IPS-15b (cell line): Measurements from ENCODE around the gene A2M.
A peak's percentile ranks its signal among the peaks of the same experiment; 100 is the strongest.

ENCODE experiments used
- H3K27me3 ChIP-seq: one replicate; pipeline ENCODE4 v1.6.1; 2013; ENCODE audit warnings: low read length; ENCODE audit not compliant: control insufficient read depth, insufficient read depth
- H3K36me3 ChIP-seq: one replicate; pipeline ENCODE4 v1.6.1; 2013; ENCODE audit warnings: low read length; ENCODE audit not compliant: control insufficient read depth, insufficient read depth
- H3K4me1 ChIP-seq: one replicate; pipeline ENCODE4 v1.6.1; 2013; ENCODE audit warnings: mild to moderate bottlenecking, low read length; ENCODE audit not compliant: control insufficient read depth, insufficient read depth
- H3K4me3 ChIP-seq: one replicate; pipeline ENCODE4 v1.5.1; 2013; ENCODE audit warnings: low read depth, low read length
- H3K9ac ChIP-seq: one replicate; pipeline ENCODE4 v1.6.1; 2013; ENCODE audit warnings: low read depth, mild to moderate bottlenecking, low read length
- H3K9me3 ChIP-seq: one replicate; pipeline ENCODE4 v1.6.1; 2013; ENCODE audit warnings: mild to moderate bottlenecking, low read length; ENCODE audit not compliant: control insufficient read depth, insufficient read depth

The A2M gene

DNA sequence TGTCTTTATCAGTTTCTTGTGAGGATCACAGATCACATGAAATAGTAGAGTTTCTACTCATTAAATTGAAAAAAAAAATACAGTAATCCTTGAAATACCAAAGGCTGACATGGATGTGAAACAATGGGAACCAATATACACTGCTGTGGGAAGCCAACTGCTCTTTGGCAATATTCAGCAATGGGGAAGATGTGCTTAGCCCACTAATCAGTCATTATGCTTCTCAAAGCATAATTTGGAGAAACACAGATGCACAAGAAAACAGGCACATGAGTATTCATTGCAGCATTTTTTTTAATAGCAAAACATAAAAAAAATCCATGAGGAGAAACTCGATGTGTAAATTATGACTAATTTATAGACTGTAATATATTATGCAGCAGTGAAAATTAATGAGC, 40.6 kb downstream of the A2M start:
- no peaks in the 10 kb centered on the region for H3K4me1 ChIP-seq
- no peak overlapping the region for H3K4me3 ChIP-seq
- H3K9ac ChIP-seq = no peak overlapping the region
- H3K36me3 ChIP-seq = no peaks in the 10 kb centered on the region
- no peaks in the 10 kb centered on the region for H3K27me3 ChIP-seq
- no peaks in the 10 kb centered on the region for H3K9me3 ChIP-seq

DNA sequence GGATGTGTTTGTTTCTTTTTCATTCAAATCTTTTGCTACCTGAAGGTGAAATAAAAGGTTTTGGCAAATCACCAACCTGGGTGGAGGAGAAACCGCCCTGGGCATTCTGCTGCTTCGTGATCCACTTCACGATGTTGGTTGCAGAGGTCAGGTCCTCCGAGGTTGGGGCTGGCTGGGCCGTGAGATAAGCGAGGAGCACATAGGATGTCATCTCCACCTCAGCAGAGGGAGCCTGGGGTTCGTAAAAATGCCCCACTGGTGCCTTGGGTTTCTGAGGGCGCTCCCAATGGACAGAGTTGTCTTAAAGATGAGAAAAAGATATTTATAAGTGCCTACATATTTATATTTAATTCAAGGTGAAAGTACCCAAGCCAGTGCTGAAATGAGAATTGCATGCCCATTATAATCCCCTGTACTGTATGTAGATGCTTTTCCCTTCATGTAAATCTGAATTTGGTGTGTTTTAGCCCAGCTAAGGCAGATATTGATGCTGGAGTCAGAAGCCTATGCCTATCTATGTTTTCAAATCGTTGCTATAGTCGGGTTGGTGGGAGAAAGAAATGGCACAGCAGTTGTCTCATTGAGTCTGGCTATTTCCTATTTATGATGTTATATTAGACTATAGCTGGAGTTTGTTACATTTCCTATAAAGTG, 41.1 kb downstream of the A2M start:
- Histone ChIP-seq H3K9ac (no peak overlapping the region), H3K27me3 (no peaks in the 10 kb centered on the region), H3K36me3 (no peaks in the 10 kb centered on the region), H3K4me1 (no peaks in the 10 kb centered on the region), H3K9me3 (no peaks in the 10 kb centered on the region), H3K4me3 (no peak overlapping the region)

DNA sequence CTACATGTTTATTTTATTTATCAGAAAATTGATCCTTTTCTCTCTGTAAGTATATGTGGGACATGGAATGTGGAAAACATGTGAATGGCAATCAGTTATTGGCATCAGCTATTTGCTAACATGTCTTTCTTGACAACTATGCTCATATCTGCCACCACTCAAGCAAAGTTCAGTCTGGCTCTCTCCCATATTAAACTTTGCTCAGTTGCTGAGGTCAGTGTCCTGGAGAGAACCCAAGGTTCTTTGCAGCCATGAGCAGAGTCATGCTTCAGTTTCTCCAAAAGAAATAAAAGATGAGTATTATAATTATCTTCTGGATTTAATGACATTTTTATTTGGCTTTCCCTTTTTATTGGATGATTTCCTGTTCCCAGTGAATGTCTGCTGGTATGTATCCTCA, 42.6 kb downstream of the A2M start:
- no peaks in the 10 kb centered on the region for H3K36me3 ChIP-seq
- no peaks in the 10 kb centered on the region for H3K4me1 ChIP-seq
- H3K4me3 ChIP-seq = no peak overlapping the region
- no peak overlapping the region for H3K9ac ChIP-seq
- no peaks in the 10 kb centered on the region for H3K27me3 ChIP-seq
- H3K9me3 ChIP-seq = no peaks in the 10 kb centered on the region

DNA sequence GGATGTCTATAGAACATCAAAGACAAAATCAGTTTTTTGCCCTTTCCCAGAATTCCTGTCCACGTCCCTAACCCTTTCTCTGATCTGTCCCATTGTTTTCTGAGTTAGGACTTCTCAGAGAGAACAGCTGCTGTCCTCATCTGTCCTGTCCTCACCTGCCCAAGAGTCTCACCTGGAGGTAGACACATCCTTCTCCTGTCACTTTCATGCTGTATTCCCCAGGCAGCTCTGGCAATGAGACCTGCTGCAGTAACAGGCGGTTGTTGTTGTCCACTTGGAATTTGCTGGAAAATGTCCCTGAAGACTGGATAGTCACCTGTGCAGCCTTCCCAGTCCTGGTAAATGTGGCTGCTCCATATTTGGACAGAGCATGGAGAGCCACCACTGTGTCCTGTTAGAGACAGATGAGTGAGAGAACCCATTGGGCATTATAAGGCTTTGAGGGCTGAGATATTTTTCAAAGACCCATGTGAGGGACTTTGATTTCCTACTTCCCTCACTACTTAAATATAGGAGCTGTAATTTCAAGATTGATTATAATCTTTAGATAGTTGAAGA, 43.2 kb downstream of the A2M start:
- H3K9me3 ChIP-seq = no peaks in the 10 kb centered on the region
- H3K9ac ChIP-seq = no peak overlapping the region

DNA sequence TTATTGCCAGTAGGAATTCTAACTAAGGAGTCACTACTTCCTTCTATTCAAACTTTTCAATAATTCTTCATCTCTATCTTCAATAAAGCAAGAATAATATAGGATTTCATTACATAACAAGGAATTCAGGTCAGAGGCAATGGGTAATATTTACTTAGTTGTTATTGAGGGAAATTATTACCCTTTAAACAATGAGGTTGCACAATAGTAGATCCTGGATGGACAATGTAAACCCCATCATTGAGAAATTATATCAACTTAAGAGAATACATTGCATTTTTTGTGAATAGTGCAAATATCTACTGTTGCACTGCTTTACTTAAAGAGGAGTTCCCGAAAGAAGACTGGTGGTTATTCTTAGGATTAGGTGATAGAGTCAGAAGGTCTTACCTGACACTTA, 43.8 kb downstream of the A2M start:
- no peaks in the 10 kb centered on the region for H3K4me1 ChIP-seq
- no peaks in the 10 kb centered on the region for H3K9me3 ChIP-seq
- H3K27me3 ChIP-seq = no peaks in the 10 kb centered on the region
- no peak overlapping the region for H3K4me3 ChIP-seq
- no peak overlapping the region for H3K9ac ChIP-seq
- no peaks in the 10 kb centered on the region for H3K36me3 ChIP-seq

More for the DNA sequence above, 43.2 kb downstream of the A2M start:
- Histone ChIP-seq H3K36me3 (no peaks in the 10 kb centered on the region), H3K4me1 (no peaks in the 10 kb centered on the region), H3K4me3 (no peak overlapping the region), H3K27me3 (no peaks in the 10 kb centered on the region)

DNA sequence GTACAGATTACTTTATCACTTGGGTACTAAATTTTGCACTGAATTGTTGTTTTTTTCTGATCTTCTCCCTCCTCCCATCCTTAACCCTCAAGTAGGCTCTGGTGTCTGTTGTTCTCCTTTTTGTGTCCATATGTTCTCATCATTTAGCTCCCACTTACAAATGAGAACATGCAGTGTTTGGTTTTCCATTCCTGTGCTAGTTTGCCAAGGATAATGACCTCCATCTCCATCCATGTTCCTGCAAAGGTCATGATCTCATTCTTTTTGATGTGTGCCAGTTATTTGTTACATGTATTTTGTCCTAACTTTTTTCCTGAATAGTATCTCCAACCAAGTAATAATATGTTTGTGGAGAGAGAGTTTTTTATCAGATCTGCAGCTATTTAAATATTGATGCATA, 44.2 kb downstream of the A2M start:
- Histone ChIP-seq H3K4me1 (no peaks in the 10 kb centered on the region), H3K27me3 (no peaks in the 10 kb centered on the region), H3K4me3 (no peak overlapping the region), H3K9ac (no peak overlapping the region), H3K36me3 (no peaks in the 10 kb centered on the region), H3K9me3 (no peaks in the 10 kb centered on the region)

DNA sequence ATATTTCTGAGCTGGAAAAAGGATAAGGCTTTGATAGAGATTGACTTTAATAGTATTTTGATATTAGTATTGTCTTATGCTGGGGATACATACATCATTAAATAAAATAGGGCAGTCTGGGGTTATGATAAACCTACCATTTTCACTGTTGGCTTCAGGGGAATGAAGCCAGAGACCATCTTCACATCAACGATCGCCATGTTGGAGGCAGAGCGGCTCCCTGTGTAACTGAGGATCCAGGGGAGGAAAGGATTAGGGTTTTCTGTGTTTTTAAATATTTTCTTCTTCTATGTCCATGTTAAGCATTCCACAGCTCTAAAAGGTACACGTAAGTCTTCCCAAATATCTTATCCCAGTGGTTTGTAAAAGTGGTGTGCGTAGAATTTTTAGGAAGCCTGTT, 45.4 kb downstream of the A2M start:
- no peak overlapping the region for H3K9ac ChIP-seq
- H3K4me3 ChIP-seq = no peak overlapping the region
- no peaks in the 10 kb centered on the region for H3K9me3 ChIP-seq
- H3K27me3 ChIP-seq = no peaks in the 10 kb centered on the region
- no peaks in the 10 kb centered on the region for H3K36me3 ChIP-seq
- peaks cover 5% of the 10 kb centered on the region for H3K4me1 ChIP-seq

DNA sequence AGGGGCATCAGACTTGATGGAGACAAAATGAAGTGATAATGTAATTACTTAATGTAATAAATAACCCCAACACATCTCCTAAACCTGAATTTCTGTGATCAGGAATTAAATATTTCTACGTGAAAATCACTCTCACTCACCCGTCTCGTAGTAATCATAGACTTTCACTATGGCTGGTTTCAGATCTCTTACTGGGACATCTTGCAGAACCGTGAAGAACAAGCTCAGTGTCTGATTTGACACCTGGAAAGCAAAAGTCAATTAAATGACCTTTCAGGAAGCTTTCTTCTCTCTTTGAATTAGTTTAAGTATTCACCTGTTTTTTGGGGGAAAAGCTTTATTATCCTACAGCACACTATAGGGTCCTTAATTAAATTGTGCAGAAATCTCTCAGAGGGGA, 47.1 kb downstream of the A2M start:
- no peaks in the 10 kb centered on the region for H3K27me3 ChIP-seq
- H3K36me3 ChIP-seq = no peaks in the 10 kb centered on the region
- H3K9ac ChIP-seq = no peak overlapping the region

DNA sequence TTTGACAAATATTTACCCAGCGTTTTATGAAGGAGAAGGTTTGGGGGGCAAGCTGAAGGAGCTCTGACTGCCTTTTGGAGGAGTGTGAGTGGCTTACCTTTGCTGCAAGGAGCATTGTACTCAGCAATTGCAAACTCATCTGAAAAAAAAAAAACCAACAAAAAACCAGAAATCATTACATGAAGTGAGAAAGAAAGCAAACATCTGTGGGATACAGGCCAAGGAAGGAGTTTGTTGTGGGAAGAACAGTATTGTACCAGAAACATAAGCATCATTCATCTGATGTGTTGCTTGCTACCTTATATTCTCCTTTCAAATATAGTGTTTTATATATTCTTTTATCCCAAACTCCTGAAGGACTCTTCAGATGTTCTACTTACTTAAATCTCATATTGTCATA, 47.6 kb downstream of the A2M start:
- no peaks in the 10 kb centered on the region for H3K27me3 ChIP-seq
- H3K36me3 ChIP-seq = no peaks in the 10 kb centered on the region
- H3K9ac ChIP-seq = no peak overlapping the region
- peaks cover 9% of the 10 kb centered on the region for H3K4me1 ChIP-seq
- no peaks in the 10 kb centered on the region for H3K9me3 ChIP-seq
- no peak overlapping the region for H3K4me3 ChIP-seq

More for the DNA sequence above, 47.1 kb downstream of the A2M start:
- Histone ChIP-seq H3K4me3 (no peak overlapping the region), H3K9me3 (no peaks in the 10 kb centered on the region), H3K4me1 (peaks cover 9% of the 10 kb centered on the region)

DNA sequence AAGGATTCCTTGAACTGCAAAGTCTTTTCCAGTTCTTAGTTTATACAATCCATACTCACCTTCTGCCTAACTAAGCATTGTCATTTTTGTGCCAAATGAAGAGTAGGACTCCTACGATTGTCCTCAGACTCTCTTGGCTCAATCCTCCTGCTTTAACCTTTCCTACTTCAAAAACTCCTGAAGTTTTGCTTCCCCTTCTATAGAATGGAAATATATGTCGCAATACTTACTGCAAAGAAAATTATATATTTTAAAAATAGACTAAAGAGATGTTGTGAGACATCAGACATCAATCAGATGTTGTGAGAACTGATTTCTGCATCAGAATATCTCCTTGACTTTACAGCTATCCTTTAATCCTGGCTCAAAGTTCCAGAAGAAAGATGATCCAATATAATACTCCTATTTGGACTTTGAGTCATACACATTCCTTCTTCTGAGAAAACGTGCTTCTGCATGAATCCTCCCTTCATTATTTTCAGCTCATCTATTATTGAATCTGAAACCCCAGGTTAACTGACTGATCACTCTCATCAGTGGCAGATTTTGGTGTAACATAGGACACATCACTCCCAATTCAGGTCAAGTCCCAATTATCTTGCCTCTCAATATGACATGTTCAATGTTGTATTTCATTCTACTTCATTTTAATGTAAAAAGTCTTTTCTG, 48.8 kb downstream of the A2M start:
- H3K9ac ChIP-seq = no peak overlapping the region
- no peaks in the 10 kb centered on the region for H3K36me3 ChIP-seq
- H3K27me3 ChIP-seq = no peaks in the 10 kb centered on the region
- peaks cover 9% of the 10 kb centered on the region for H3K4me1 ChIP-seq
- H3K9me3 ChIP-seq = no peaks in the 10 kb centered on the region
- H3K4me3 ChIP-seq = no peak overlapping the region

DNA sequence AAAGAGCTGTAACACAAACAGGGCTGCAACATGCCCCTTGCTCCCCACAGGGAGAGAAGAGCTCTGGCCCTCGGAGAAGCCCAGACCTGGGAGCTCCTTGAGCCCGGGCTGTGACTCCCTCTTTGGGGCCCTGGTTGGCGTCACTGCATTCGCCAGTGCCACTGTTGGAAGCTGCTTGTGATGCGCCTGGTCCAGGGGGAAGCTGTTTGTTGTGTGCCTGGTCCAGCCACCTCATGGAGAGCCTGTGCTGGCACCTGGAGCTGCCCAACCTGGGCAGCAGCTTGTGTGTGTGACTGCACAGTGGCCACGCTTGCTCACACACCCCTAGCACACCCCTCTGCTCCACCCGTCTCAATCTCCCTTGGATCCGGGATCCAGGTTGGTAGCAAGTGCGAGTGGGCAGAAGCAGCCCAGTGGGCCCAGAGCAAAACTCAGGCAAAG, 49.5 kb downstream of the A2M start:
- Histone ChIP-seq H3K9ac (no peak overlapping the region), H3K36me3 (no peaks in the 10 kb centered on the region), H3K4me3 (no peak overlapping the region), H3K4me1 (peaks cover 9% of the 10 kb centered on the region), H3K9me3 (no peaks in the 10 kb centered on the region), H3K27me3 (no peaks in the 10 kb centered on the region)

DNA sequence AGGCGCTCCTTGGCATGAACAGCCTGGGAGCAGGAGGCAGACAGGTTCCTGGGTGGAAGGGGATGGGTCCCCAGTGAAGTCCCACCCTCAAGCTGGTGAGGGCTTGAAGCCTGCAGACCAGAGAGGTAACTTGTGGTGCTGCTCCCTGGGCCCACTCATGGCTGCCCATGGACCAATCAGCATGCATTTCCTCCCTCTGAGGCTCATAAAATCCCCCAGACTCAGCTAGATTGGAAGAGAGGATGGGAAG, 50.2 kb downstream of the A2M start:
- Histone ChIP-seq H3K27me3 (no peaks in the 10 kb centered on the region), H3K4me3 (peak overlapping the region; percentile 78), H3K9me3 (no peaks in the 10 kb centered on the region), H3K9ac (peak overlapping the region; percentile 76), H3K36me3 (no peaks in the 10 kb centered on the region), H3K4me1 (peaks cover 9% of the 10 kb centered on the region)
